ENCODE results near the gene BLOC1S3. TPM values are rescaled to one million over a fixed set of nuclear protein-coding genes. Genes with fewer than 3 reads are reported as not detected.

Gene BLOC1S3
- total RNA-seq, 1 donor from 2014 or later: 16.9 TPM

DNA sequence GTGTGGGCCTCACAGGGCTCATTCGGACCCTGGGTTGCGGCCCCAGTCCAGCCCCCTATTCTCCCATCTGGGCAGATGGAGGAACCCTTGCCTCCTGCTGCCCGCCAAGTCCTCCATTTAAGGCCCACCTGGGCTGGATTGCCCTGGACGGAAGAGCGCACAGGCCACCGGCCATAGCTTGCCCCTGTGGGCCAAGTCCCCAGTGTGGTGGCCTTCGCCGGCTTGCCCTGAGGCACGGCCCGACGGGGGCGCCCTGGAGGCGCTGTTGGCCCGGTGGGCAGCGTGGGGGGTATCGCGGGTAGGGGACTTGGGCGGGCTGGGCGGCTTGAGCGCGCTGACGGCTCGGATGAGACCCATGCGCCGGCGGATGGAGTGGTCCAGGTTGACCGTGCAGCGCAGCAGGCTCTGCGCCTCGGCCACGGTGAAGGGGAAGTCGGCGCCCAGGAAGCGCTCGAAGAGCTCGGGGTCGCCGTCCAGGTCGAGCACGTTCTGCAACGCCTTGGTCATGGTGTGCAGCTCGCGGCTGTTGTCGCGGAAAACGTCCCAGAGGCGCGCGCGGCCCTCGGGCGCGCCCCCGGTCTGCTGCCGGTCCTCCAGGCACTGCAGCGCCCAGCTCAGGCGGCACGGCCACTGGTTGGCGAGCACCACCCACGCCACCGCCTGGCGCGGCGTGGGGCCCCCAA lies 26.6 kb upstream of the BLOC1S3 start:
- H3K4me1 Mint-ChIP-seq (ENCODE audit: unreplicated experiment): peaks cover 21% of the 10 kb centered on the region
- no peak overlapping the region for H3K27ac Mint-ChIP-seq (ENCODE audit: unreplicated experiment)
- no peak for DNase-seq (ENCODE audit: extremely low spot score, unreplicated experiment)
- no peaks in the 10 kb centered on the region for H3K27me3 Mint-ChIP-seq (ENCODE audit: unreplicated experiment)
- no peaks in the 10 kb centered on the region for H3K9me3 Mint-ChIP-seq (ENCODE audit: unreplicated experiment)
- TF ChIP-seq, protein P1, sequence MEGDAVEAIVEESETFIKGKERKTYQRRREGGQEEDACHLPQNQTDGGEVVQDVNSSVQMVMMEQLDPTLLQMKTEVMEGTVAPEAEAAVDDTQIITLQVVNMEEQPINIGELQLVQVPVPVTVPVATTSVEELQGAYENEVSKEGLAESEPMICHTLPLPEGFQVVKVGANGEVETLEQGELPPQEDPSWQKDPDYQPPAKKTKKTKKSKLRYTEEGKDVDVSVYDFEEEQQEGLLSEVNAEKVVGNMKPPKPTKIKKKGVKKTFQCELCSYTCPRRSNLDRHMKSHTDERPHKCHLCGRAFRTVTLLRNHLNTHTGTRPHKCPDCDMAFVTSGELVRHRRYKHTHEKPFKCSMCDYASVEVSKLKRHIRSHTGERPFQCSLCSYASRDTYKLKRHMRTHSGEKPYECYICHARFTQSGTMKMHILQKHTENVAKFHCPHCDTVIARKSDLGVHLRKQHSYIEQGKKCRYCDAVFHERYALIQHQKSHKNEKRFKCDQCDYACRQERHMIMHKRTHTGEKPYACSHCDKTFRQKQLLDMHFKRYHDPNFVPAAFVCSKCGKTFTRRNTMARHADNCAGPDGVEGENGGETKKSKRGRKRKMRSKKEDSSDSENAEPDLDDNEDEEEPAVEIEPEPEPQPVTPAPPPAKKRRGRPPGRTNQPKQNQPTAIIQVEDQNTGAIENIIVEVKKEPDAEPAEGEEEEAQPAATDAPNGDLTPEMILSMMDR (IDR thresholded peaks at IDR 0.05): no peak
- H3K4me3 Mint-ChIP-seq (ENCODE audit: unreplicated experiment): no peak overlapping the region
- H3K36me3 Mint-ChIP-seq (ENCODE audit: unreplicated experiment): peaks cover 2% of the 10 kb centered on the region

DNA sequence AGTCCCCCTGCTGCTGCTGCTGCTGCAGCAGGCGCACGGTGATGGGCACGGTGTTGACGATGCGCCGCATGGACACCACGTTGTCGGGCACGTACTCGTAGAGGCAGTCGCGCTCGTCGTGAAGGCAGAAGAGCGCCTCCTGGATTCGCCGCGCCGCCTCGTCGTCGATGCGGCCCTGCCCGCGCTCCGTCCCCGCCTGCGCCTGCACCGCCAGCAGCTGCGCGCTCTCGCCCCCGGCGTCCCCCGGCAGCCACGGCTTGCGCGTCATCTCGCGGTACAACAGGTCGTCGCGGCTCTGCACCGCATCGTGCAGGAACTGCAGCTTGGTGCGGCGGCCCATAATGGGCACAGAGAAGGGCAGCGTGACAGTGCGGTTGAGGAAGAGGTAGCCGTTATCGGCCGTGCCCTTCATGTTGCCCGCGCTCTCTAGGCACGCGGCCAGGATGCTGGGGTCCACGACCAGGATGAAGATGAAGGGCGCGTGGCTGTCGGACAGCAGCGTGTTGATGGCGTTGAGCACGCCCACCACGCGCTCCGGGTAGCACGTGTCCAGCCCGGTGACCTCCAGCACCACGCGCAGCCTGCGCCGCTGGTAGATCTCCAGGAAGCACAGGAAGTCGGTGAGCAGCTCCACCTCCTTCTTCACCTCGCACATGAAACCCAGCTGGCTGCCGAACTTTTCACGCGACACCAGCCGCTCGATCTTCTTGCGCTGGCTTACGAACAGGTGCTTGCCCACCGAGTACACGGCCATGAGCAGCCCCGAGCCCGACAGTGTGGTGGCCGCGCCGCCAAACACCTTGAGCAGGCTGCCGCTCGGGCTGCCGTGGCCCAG lies 25.9 kb upstream of the BLOC1S3 start:
- DNase-seq (ENCODE audit: extremely low spot score, unreplicated experiment): no peak
- Mint-ChIP-seq H3K9me3 (ENCODE audit: unreplicated experiment) (no peaks in the 10 kb centered on the region), H3K4me3 (ENCODE audit: unreplicated experiment) (no peak overlapping the region), H3K27me3 (ENCODE audit: unreplicated experiment) (no peaks in the 10 kb centered on the region), H3K27ac (ENCODE audit: unreplicated experiment) (no peak overlapping the region), H3K4me1 (ENCODE audit: unreplicated experiment) (peaks cover 21% of the 10 kb centered on the region), H3K36me3 (ENCODE audit: unreplicated experiment) (peaks cover 2% of the 10 kb centered on the region)
- TF ChIP-seq, protein P1 (IDR thresholded peaks at IDR 0.05): no peak

DNA sequence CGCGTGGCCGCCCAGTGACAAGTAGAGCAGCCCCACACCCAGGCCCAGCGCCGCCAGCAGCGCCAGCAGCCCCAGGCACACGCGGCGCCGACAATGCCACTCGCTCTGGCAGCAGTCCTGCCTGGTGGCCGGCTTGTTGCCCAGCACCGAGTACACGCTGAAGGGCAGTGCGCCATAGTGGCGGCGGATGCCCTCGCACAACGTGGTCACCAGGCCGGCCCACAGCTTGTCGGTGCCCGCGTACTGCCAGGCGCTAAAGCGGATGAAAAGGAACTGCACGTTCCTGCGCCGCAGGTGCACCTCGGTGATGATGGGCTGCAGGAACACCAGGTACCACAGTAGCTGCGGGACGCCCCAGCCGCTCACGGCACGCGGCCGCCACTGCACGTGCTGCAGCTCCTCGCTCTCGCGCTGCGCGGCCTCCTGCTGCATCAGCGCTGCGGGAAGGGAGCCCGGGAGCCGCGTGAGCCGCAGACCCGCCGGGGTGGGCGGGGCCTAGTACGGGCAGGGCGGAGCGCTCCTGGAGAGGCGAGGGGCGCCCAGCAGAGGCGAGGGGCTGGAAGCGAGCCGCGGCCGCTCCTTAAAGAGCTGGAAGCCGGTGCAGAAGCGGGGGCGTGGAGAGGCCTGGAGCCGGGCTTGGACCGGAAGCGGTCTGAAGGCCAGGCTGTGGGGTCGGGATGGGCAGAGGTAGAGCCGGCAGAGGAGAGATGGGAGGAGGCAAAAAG lies 25.1 kb upstream of the BLOC1S3 start:
- Mint-ChIP-seq H3K4me1 (ENCODE audit: unreplicated experiment) (peaks cover 21% of the 10 kb centered on the region), H3K4me3 (ENCODE audit: unreplicated experiment) (peak overlapping the region; percentile 46), H3K27me3 (ENCODE audit: unreplicated experiment) (no peaks in the 10 kb centered on the region), H3K27ac (ENCODE audit: unreplicated experiment) (no peak overlapping the region), H3K9me3 (ENCODE audit: unreplicated experiment) (no peaks in the 10 kb centered on the region), H3K36me3 (ENCODE audit: unreplicated experiment) (peaks cover 2% of the 10 kb centered on the region)
- DNase-seq (ENCODE audit: extremely low spot score, unreplicated experiment): no peak
- TF ChIP-seq, protein P1 (IDR thresholded peaks at IDR 0.05): no peak

DNA sequence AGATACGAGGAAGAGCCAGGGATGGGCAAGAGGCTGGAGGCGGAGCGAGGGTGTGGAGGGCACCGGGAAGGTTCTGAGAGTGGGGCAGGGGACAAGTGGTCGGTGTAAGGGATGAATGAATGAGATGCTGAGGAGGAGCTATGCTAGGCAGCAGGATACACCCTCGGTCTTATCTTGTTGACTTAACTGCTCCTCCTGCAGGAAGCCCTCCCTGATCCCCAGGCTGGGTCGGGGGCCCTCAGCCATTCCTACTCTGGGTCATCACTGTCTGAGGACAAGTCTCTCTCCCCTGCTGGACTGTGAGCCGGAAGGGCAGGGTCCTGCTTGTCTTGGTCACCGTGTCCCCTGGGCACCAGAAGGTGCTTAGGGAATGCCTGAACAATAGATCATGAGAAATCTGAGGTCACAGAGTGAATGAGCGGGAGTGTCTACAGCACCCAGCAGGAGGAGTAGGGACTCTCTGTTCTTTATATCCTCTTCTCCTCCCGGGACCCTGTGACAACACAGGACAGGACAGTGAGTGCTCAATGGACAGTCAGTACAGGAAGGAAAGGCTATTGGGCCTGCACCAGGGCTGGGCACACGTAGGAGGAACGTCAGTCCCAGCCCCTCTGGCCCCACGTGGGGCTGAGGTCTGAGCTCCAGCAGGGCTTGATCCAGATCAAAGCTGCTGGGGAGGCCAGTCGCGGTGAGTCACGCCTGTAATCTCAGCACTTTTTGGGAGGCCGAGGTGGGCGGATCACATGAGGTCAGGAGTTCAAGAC lies 24.3 kb upstream of the BLOC1S3 start:
- no peak overlapping the region for H3K27ac Mint-ChIP-seq (ENCODE audit: unreplicated experiment)
- peaks cover under 1% of the 10 kb centered on the region for H3K36me3 Mint-ChIP-seq (ENCODE audit: unreplicated experiment)
- H3K9me3 Mint-ChIP-seq (ENCODE audit: unreplicated experiment): no peaks in the 10 kb centered on the region
- H3K4me3 Mint-ChIP-seq (ENCODE audit: unreplicated experiment): peak overlapping the region; percentile 46
- DNase-seq (ENCODE audit: extremely low spot score, unreplicated experiment): no peak
- TF ChIP-seq, protein P1 (IDR thresholded peaks at IDR 0.05): no peak
- peaks cover 21% of the 10 kb centered on the region for H3K4me1 Mint-ChIP-seq (ENCODE audit: unreplicated experiment)
- H3K27me3 Mint-ChIP-seq (ENCODE audit: unreplicated experiment): no peaks in the 10 kb centered on the region

Data from osteocyte (in vitro differentiated cells).